Heart left ventricle (tissue), 13 donors: ENCODE results near the gene SELENOK.

Experiments used
- CTCF ChIP-seq, 12 donors: fragments of 200-600 bp; sonication (generic) in 4 of 12; IDR thresholded peaks; one replicate each; pipeline versions ENCODE4 v1.5.0 to v1.8.0; 2018 to 2022; ENCODE audit warnings: antibody characterized with exemption in 12 of 12, mild to moderate bottlenecking in 5 of 12
- POLR2A ChIP-seq, 2 donors: fragments of 450-650 bp; IDR thresholded peaks; one replicate each; pipeline ENCODE4 v1.6.1; 2017; ENCODE audit warnings: antibody characterized with exemption in 2 of 2, mild to moderate bottlenecking in 2 of 2, moderate library complexity in 2 of 2
- donor health status: ischemic (EF 13 %, LVEDD 7.1; RV severe dilation, severe dysfunction).
- donor health status: DM: no; HTN: yes; CAD: no.
- donor health status: DM: no; HTN: no; CAD: no.
- donor health status: ischemic (EF 25% LVEDD 6.9; RV normal size, moderate dysfunction).
- donor health status: ischemic (EF 25% LVEDD 5.7; RV mildly dilated, moderate dysfunction).
- donor health status: ischemic (EF 35%, LVEDD 5.7; RV mildly dilated, moderate dysfunction).
- donor health status: nonischemic (EF 11% LVEDD 7.7; RV severe dilation, severe dysfunction).
- donor health status: DM: yes; HTN: yes; CAD: no.
- donor health status: PGD.
- donor health status: ischemic (EF 29% LVEDD 5.4; RV normal size, mild dysfunction).
- donor health status: nonischemic (EF 23%, LVEDD 6.1; RV moderate dilation, normal function).

- TF ChIP-seq CTCF (IDR thresholded peaks at IDR 0.05) (no peak), POLR2A (IDR thresholded peaks at IDR 0.05) (no peak)
These were observed 4.2 kb downstream of the SELENOK start for GRCh38 chr3:53887446-53887845.
